Kidney (tissue), 14 donors: ENCODE data around the gene NARS2. TPM values are rescaled to one million over a fixed set of nuclear protein-coding genes. Genes with fewer than 3 reads are reported as not detected.

Source experiments
- DNase-seq, 5 donors: peaks; one replicate each; pipeline ENCODE4 v3.0.0-alpha.2; 2013 to 2020
- FAIRE-seq: peaks from 2 replicates; lab custom pipeline; 2012; peaks lifted over from hg19 to GRCh38; lab: Jason Lieb, UNC
- H3K27ac ChIP-seq, 2 donors: one replicate each; pipeline ENCODE4 v1.7.0; 2013; ENCODE audit warnings: low read depth in 2 of 2, low read length in 2 of 2, inconsistent platforms in 1 of 2
- H3K27me3 ChIP-seq: one replicate; pipeline ENCODE4 v1.7.1; 2013; ENCODE audit warnings: low read length, inconsistent platforms; ENCODE audit not compliant: control insufficient read depth, insufficient read depth
- H3K36me3 ChIP-seq, 3 donors: one replicate each; pipeline versions ENCODE4 v1.7.0 to v1.7.1; 2013; ENCODE audit warnings: low read length in 3 of 3, control low read depth in 1 of 3, inconsistent platforms in 1 of 3; ENCODE audit not compliant: insufficient read depth in 3 of 3, control insufficient read depth in 2 of 3
- H3K4me1 ChIP-seq, 3 donors: one replicate each; pipeline versions ENCODE4 v1.7.0 to v1.7.1; 2013; ENCODE audit warnings: low read length in 3 of 3, inconsistent platforms in 1 of 3, low read depth in 1 of 3; ENCODE audit not compliant: control insufficient read depth in 2 of 3, insufficient read depth in 2 of 3
- H3K4me3 ChIP-seq, 3 donors: one replicate each; pipeline versions ENCODE4 v1.7.0 to v1.8.1; 2013; ENCODE audit warnings: low read length in 3 of 3, control low read depth in 1 of 3, inconsistent platforms in 1 of 3
- H3K9ac ChIP-seq, 3 donors: one replicate each; pipeline versions ENCODE4 v1.7.0 to v1.7.1; 2013; ENCODE audit warnings: low read length in 3 of 3, control low read depth in 1 of 3, inconsistent platforms in 1 of 3
- H3K9me3 ChIP-seq, 3 donors: one replicate each; pipeline versions ENCODE4 v1.7.0 to v1.7.1; 2013; ENCODE audit warnings: low read length in 3 of 3, control low read depth in 1 of 3, inconsistent platforms in 1 of 3; ENCODE audit not compliant: control insufficient read depth in 2 of 3, insufficient read depth in 1 of 3
- intact Hi-C: fragments of 100-400 bp; cut with DNase I; formaldehyde crosslinking; loops from one replicate; pipeline ENCODE4 v1.11.1; 2022
- polyA plus RNA-seq: library from polyadenylated mRNA; stranded (reverse); fragments of 350-450 nt; fragmentation: Illumina TruSeq; extraction: RNeasy Lipid Tissue Mini Kit (QIAGEN cat#74804); gene quantifications from one replicate; pipeline ENCODE4 v1.2.3, GENCODE V29; 2014; ENCODE audit warnings: low read depth, low replicate concordance; ENCODE audit not compliant: insufficient read depth
- total RNA-seq: library from RNA; stranded (reverse); fragmentation: NEBNext Ultra II Directional; extraction: Animal tissue kit (Norgen Biotek cat#: 25700); gene quantifications from one replicate; pipeline ENCODE4 v1.2.1, GENCODE V29; 2021
- TF ChIP-seq, protein P1 (sequence below): IDR thresholded peaks from 3 replicates; pipeline ENCODE4 v1.5.1; 2012; ENCODE audit warnings: mild to moderate bottlenecking, moderate library complexity, borderline replicate concordance; ENCODE audit not compliant: insufficient read depth; ENCODE audit errors: extremely low read depth
- donor health status: control.
- donor health status: control.
- donor health status: control.
- donor health status: control.
- donor health status: control.
- donor health status: DM: yes; HTN: yes; CAD: no.
- donor health status: Normal renal cell carcinoma (clear cell type).

NARS2 gene
- total and polyA plus RNA-seq, 2 donors from 2014 or later = 13.0 to 13.2 TPM

GRCh38 chr11:78478536-78478935, 96.1 kb downstream of the NARS2 start:
- Histone ChIP-seq H3K9ac (no peak overlapping the region), H3K4me3 (no peak overlapping the region), H3K9me3 (no peaks in the 10 kb centered on the region), H3K27me3 (no peaks in the 10 kb centered on the region), H3K27ac (no peak overlapping the region), H3K36me3 (no peaks in the 10 kb centered on the region), H3K4me1 (no peaks in the 10 kb centered on the region)
- intact Hi-C loops = no loop called here
- TF ChIP-seq, protein P1, sequence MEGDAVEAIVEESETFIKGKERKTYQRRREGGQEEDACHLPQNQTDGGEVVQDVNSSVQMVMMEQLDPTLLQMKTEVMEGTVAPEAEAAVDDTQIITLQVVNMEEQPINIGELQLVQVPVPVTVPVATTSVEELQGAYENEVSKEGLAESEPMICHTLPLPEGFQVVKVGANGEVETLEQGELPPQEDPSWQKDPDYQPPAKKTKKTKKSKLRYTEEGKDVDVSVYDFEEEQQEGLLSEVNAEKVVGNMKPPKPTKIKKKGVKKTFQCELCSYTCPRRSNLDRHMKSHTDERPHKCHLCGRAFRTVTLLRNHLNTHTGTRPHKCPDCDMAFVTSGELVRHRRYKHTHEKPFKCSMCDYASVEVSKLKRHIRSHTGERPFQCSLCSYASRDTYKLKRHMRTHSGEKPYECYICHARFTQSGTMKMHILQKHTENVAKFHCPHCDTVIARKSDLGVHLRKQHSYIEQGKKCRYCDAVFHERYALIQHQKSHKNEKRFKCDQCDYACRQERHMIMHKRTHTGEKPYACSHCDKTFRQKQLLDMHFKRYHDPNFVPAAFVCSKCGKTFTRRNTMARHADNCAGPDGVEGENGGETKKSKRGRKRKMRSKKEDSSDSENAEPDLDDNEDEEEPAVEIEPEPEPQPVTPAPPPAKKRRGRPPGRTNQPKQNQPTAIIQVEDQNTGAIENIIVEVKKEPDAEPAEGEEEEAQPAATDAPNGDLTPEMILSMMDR = no peak
- no peak for FAIRE-seq
- DNase-seq = no peak

DNA sequence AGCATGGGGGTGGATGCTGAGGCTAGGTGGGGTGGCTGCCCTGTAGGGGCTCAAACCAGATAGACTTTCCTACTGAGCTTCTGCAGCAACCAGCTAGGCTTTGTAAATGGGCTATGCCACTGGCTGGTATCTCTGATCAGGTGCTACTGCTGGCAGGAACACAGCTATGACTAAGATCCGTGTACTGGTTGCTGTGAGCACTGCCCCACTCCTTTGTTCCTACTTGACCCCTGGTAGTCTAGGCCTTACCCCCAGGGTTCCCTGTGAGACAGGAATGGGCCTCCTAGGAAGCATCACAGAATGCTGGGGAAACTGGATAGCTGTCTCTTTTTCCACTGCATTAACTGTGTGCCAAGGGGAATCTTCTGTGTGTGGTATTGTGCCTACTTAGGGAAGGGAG, 98.6 kb downstream of the NARS2 start:
- TF ChIP-seq, protein P1 = no peak
- no peaks in the 10 kb centered on the region for H3K9me3 ChIP-seq
- H3K36me3 ChIP-seq = no peaks in the 10 kb centered on the region
- no peak overlapping the region for H3K4me3 ChIP-seq
- DNase-seq = no peak
- FAIRE-seq = no peak
- intact Hi-C loops = no loop called here
- no peak overlapping the region for H3K27ac ChIP-seq
- H3K27me3 ChIP-seq = no peaks in the 10 kb centered on the region
- no peaks in the 10 kb centered on the region for H3K4me1 ChIP-seq
- H3K9ac ChIP-seq = no peak overlapping the region

DNA sequence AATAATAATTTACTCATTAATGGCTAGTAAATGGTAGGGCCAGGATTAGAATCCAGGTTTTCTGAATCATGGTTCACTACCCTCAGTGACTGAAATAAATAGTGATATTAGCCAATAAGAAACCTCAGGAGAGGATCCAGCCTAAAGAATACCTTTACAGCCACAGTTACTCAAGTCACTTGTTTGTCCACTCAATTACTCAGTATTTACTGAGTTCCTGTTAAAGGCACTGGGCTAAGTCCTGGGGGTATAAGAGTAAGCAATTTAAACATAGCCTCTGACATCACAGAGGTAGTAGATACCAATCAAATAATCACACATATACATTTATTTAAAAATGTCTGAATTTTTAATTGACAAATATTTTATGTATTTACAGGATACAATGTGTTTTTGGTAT, 100.2 kb downstream of the NARS2 start:
- no peak for FAIRE-seq
- no peaks in the 10 kb centered on the region for H3K9me3 ChIP-seq
- H3K9ac ChIP-seq = no peak overlapping the region
- no peaks in the 10 kb centered on the region for H3K4me1 ChIP-seq
- H3K4me3 ChIP-seq = no peak overlapping the region
- no peak overlapping the region for H3K27ac ChIP-seq
- TF ChIP-seq, protein P1 = no peak
- no peak for DNase-seq
- H3K36me3 ChIP-seq = no peaks in the 10 kb centered on the region
- no peaks in the 10 kb centered on the region for H3K27me3 ChIP-seq
- intact Hi-C loops = no loop called here

DNA sequence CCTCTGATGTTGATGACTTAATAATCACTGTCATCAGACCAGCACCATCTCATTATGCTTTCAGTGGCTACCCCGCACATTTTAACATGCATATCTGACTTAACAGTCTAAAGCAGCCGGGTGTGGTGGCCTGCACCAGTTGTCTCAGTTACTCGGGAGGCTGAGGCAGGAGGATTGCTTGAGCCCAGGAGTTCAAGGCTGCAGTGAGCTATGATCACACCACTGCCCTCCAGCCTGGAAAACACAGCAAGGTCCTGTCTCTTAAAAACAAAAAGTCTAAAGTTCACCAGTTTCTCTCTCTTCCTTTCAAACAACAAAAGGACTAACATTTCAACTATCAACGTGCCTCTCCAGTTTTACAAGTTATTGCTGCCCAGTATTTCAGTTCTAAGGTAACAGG, 101.8 kb downstream of the NARS2 start:
- DNase-seq = no peak

More for the DNA sequence above, 101.8 kb downstream of the NARS2 start:
- H3K4me3 ChIP-seq = no peak overlapping the region
- H3K27ac ChIP-seq = no peak overlapping the region
- FAIRE-seq = no peak
- intact Hi-C loops = no loop called here
- no peaks in the 10 kb centered on the region for H3K9me3 ChIP-seq
- no peaks in the 10 kb centered on the region for H3K27me3 ChIP-seq
- H3K9ac ChIP-seq = no peak overlapping the region
- H3K36me3 ChIP-seq = no peaks in the 10 kb centered on the region
- H3K4me1 ChIP-seq = no peaks in the 10 kb centered on the region
- TF ChIP-seq, protein P1 = no peak
